ENCODE data around the gene FAM227B. TPM values are rescaled to one million over a fixed set of nuclear protein-coding genes. Genes with fewer than 3 reads are reported as not detected.

The FAM227B gene
- polyA plus RNA-seq, 4 donors, result 1.6 to 8.7 (median 3.2) TPM

GRCh38 chr15:49282366-49282765 lies 338.3 kb downstream of the FAM227B start:
- DNase-seq (no peak), FAIRE-seq (no peak)
- 96 to 100% (median 97%) methylated on average over 1 of the region's 1 CpG for WGBS, 3 donors
- Histone ChIP-seq H3K4me3 (ENCODE audit: low read depth in 1 of 3, low read length in 3 of 3) (no peak overlapping the region), H3K27ac (ENCODE audit: low read depth in 1 of 3, low read length in 2 of 3) (no peak overlapping the region), H3K9me3 (ENCODE audit: control insufficient read depth in 2 of 2, insufficient read depth in 1 of 2, low read depth in 1 of 2, low read length in 1 of 2) (no peaks in the 10 kb centered on the region), H3K27me3 (ENCODE audit: control insufficient read depth in 3 of 3, insufficient read depth in 3 of 3, low read length in 3 of 3) (no peaks in the 10 kb centered on the region), H3K36me3 (ENCODE audit: control insufficient read depth in 3 of 3, insufficient read depth in 2 of 3, low read depth in 1 of 3, low read length in 3 of 3) (peaks cover 4 to 26% (median 5%) of the 10 kb centered on the region in 3 donors), H3K4me1 (ENCODE audit: control insufficient read depth in 3 of 3, insufficient read depth in 2 of 3, low read depth in 1 of 3, low read length in 2 of 3) (no peaks in the 10 kb centered on the region)

DNA sequence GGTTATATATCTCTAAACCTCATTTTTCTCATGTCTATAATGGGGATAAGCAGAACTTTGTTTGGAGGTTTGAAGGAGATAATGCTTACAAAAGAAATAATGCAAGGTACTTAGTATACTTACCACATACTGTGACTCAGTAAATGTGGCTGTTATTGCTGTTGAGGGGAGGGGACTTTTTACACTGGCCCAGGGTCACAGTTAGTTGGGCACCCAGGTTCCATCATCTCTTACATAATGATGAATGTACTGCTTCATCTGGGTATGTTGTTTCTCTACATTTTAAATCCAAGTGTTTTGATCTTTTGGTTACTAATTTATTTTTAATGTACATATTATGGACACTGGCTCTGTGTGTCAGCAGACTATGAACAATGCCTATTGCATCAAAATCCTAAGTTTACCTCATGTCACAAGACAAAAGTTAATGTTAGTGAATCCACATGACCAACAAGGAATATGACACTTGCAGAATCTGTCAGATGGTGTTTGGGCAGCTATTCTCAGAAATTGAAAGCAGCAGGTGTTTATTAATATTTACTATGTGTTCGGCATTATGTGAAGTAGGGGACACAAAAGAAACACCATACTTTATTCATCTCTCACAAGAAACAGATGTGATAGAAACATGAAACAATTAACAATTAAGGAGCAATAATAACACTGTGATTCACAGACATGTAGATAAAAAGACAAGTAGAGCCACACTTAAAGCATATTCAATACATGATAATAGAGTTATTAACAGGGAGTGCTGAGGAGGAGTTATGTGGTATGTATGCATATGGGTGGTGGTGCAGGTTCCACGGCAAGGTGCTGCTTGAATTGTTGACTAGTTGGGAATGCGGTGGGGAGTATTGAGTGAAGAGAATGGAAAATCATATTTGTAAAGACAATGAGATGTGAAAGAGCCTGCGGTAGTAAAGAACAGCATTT lies 340.8 kb downstream of the FAM227B start:
- DNase-seq (peak in 1 of 2 donors; percentile 26), FAIRE-seq (no peak)
- H3K36me3 ChIP-seq (ENCODE audit: control insufficient read depth in 3 of 3, insufficient read depth in 2 of 3, low read depth in 1 of 3, low read length in 3 of 3), result peaks cover 4 to 20% (median 5%) of the 10 kb centered on the region in 3 donors
- H3K9me3 ChIP-seq (ENCODE audit: control insufficient read depth in 2 of 2, insufficient read depth in 1 of 2, low read depth in 1 of 2, low read length in 1 of 2), result no peaks in the 10 kb centered on the region
- WGBS, 3 donors, result 96 to 97% (median 97%) methylated on average over 4 of the region's 4 CpGs
- H3K4me1 ChIP-seq (ENCODE audit: control insufficient read depth in 3 of 3, insufficient read depth in 2 of 3, low read depth in 1 of 3, low read length in 2 of 3), result no peaks in the 10 kb centered on the region
- peak overlapping the region in 1 of 3 donors; percentile 60 for H3K27ac ChIP-seq (ENCODE audit: low read depth in 1 of 3, low read length in 2 of 3)
- no peak overlapping the region for H3K4me3 ChIP-seq (ENCODE audit: low read depth in 1 of 3, low read length in 3 of 3)
- H3K27me3 ChIP-seq (ENCODE audit: control insufficient read depth in 3 of 3, insufficient read depth in 3 of 3, low read length in 3 of 3), result no peaks in the 10 kb centered on the region

DNA sequence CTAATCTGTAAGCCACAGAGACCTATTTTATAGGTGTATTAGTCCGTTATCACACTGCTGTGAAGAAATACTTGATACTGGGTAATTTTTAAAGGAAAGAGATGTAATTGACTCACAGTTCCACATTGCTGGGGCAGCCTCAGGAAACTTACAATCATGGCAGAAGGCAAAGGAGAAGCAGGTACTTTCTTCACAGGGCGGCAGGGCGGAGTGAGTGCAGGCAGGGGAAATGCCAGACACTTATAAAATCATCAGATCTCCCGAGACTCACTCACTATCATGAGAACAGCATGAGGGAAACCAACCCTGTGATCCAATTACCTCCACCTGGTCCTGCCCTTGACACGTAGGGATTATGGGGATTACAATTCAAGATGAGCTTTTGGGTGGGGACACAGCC lies 341.9 kb downstream of the FAM227B start:
- FAIRE-seq (no peak), DNase-seq (no peak)
- Histone ChIP-seq H3K27me3 (ENCODE audit: control insufficient read depth in 3 of 3, insufficient read depth in 3 of 3, low read length in 3 of 3) (no peaks in the 10 kb centered on the region), H3K27ac (ENCODE audit: low read depth in 1 of 3, low read length in 2 of 3) (no peak overlapping the region), H3K4me1 (ENCODE audit: control insufficient read depth in 3 of 3, insufficient read depth in 2 of 3, low read depth in 1 of 3, low read length in 2 of 3) (no peaks in the 10 kb centered on the region), H3K9me3 (ENCODE audit: control insufficient read depth in 2 of 2, insufficient read depth in 1 of 2, low read depth in 1 of 2, low read length in 1 of 2) (no peaks in the 10 kb centered on the region), H3K4me3 (ENCODE audit: low read depth in 1 of 3, low read length in 3 of 3) (no peak overlapping the region), H3K36me3 (ENCODE audit: control insufficient read depth in 3 of 3, insufficient read depth in 2 of 3, low read depth in 1 of 3, low read length in 3 of 3) (peaks cover 1 to 15% (median 5%) of the 10 kb centered on the region in 3 donors)
- WGBS, 3 donors, result 94 to 97% (median 97%) methylated on average over 5 of the region's 5 CpGs

Other genes with a start within 250 kb of the FAM227B start
- gene FGF7, start 197.6 kb downstream of the FAM227B start, polyA plus RNA-seq, result 1 to 10 TPM in 2 of 4 donors, under 1 TPM in 2; under 0.01 to 4.9 (median 2.4) TPM
- 10 to 100 TPM in 2 of 4 donors, 1 to 10 TPM in 2; 5.8 to 18.8 (median 11.0) TPM for gene DTWD1, start 230 bp upstream of the FAM227B start, polyA plus RNA-seq

All from small intestine (tissue), 7 donors.